Transverse colon (tissue), 4 donors: ENCODE results near the gene SELENOT. TPM values are rescaled to one million over a fixed set of nuclear protein-coding genes. Genes with fewer than 3 reads are reported as not detected.
A peak's percentile ranks its signal among the peaks of the same experiment; 100 is the strongest.

Source experiments
- DNase-seq: peaks from one replicate; pipeline ENCODE4 v3.0.0-alpha.2; 2019
- H3K27ac ChIP-seq, 4 donors: fragments of 200-600 bp; sonication (generic); 2 replicates each; pipeline ENCODE4 v1.5.1; 2016 to 2018; ENCODE audit warnings: inconsistent platforms in 4 of 4
- H3K27me3 ChIP-seq: fragments of 200-600 bp; sonication (generic); 2 replicates; pipeline ENCODE4 v1.5.1; 2017; ENCODE audit warnings: inconsistent platforms
- H3K36me3 ChIP-seq, 4 donors: fragments of 200-600 bp; sonication (generic); 2 replicates each; pipeline ENCODE4 v1.5.1; 2017 to 2019; ENCODE audit warnings: inconsistent platforms in 4 of 4
- H3K4me1 ChIP-seq, 4 donors: fragments of 200-600 bp; sonication (generic); 2 replicates each; pipeline ENCODE4 v1.5.1; 2017 to 2020; ENCODE audit warnings: inconsistent platforms in 4 of 4
- H3K4me3 ChIP-seq, 4 donors: fragments of 200-600 bp; sonication (generic); 1 replicate in 1 of 4; 2 replicates in 3 of 4; pipeline versions ENCODE4 v1.5.1 to v1.6.1; 2017 to 2019; ENCODE audit warnings: inconsistent platforms in 4 of 4
- H3K9me3 ChIP-seq, 2 donors: fragments of 200-600 bp; sonication (generic); 2 replicates each; pipeline ENCODE4 v1.5.1; 2017 to 2019; ENCODE audit warnings: inconsistent platforms in 2 of 2
- EP300 ChIP-seq: sonication (generic); formaldehyde crosslinking; IDR thresholded peaks from one replicate; pipeline ENCODE4 v1.6.1; 2017; ENCODE audit warnings: antibody characterized with exemption, low read depth
- POLR2A ChIP-seq: fragments of 450-650 bp; IDR thresholded peaks from one replicate; pipeline ENCODE4 v1.6.1; 2016; ENCODE audit warnings: antibody characterized with exemption, mild to moderate bottlenecking, moderate library complexity
- POLR2AphosphoS5 ChIP-seq, 3 donors: sonication (generic); formaldehyde crosslinking; IDR thresholded peaks; one replicate each; pipeline ENCODE4 v1.6.1; 2016; ENCODE audit warnings: antibody characterized with exemption in 3 of 3
- WGBS, 2 donors: methylation state at CpG; one replicate each; pipeline ENCODE4 v1.1.5; 2018; ENCODE audit warnings: low coverage in 1 of 2; 5-methylcytosine and 5-hydroxymethylcytosine counted together
- in situ Hi-C, 4 donors: fragments of 200-750 bp; cut with MboI; loops; one replicate each; pipeline versions ENCODE4 v1.15.0 to v1.15.1; 2017; ENCODE audit warnings: low sequenced_read_pairs in 3 of 4, low pct_ligation_motif_present in 1 of 4, low pct_unique_long_range_greater_than_20kb in 1 of 4
- intact Hi-C: fragments of 100-400 bp; cut with DNase I; formaldehyde crosslinking; loops from one replicate; pipeline ENCODE4 v1.15.1; 2023; ENCODE audit warnings: low total_unique reads
- total RNA-seq, 4 donors: library from RNA; depleted of rRNA; stranded (reverse); fragments of >200 nt; gene quantifications; one replicate each; pipeline ENCODE4 v1.1.0, GENCODE V29; 2016
- TF ChIP-seq, protein P1 (sequence below), 5 experiments: fragments of 200-600 bp in 3 of 5; fragments of 450-650 bp in 2 of 5; sonication (generic) in 3 of 5; IDR thresholded peaks; 1 replicate in 2 of 5; 2 replicates in 3 of 5; pipeline ENCODE4 v1.5.1; 2016 to 2017; ENCODE audit warnings: antibody characterized with exemption in 5 of 5, inconsistent platforms in 3 of 5, mild to moderate bottlenecking in 2 of 5, moderate library complexity in 1 of 5

Gene SELENOT
- total RNA-seq, 4 donors from 2014 or later = 36.3 to 149 (median 95.1) TPM

DNA sequence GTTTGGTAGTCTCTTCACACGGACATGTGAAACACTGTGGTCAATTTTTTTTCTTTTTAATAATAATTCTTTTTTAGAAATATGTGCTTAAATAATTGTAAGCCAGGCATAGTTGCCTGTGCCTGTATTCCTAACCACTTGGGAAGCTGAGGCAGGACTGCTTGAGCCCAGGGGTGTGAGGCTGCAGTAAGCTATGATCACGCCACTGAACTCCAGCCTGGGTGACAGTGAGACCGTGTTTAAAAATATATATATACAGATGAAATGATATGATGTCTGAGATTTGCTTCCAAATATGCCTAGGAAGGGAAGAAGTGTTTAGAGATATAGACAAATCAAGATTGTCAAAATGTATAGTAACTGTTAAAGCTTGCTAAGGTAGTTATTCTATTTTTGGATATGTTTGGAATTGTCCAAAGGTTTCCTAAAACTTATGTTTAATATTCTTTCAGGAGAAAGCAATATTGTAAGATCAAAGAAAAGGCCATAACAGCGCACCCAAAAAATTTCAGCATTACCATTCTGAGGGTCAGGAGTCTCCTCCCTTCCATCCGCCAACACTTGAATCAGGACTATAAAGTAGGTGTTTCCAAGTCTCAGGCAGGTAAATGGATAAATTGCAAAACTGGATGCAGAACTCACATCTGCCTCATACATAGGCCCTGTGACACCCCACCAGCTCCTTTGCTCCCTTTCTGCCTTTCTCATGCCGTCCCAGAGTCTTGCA is 532 bp upstream of the SELENOT start:
- in situ Hi-C loops (loop anchor here in 1 of 4 donors (10.0 kb wide), 1 partner anchor 162 kb away; the partner anchor contains the start of gene SIAH2), intact Hi-C loops (no loop called here)
- peak overlapping the region; percentile 96 to 98 (median 97) for H3K27ac ChIP-seq
- H3K4me3 ChIP-seq = peak overlapping the region in 3 of 4 donors; percentile 63 to 73 (median 63)
- 25 to 28% methylated on average over 5 to 6 of the region's 6 CpGs for WGBS, 2 donors
- peaks cover 17 to 41% (median 28%) of the 10 kb centered on the region in 4 donors for H3K4me1 ChIP-seq
- no peaks in the 10 kb centered on the region for H3K36me3 ChIP-seq
- no peaks in the 10 kb centered on the region for H3K27me3 ChIP-seq
- H3K9me3 ChIP-seq = no peaks in the 10 kb centered on the region
- no peak for DNase-seq
- TF ChIP-seq POLR2AphosphoS5 (IDR thresholded peaks at IDR 0.05) = no peak
- no peak for TF ChIP-seq POLR2A
- TF ChIP-seq, protein P1, sequence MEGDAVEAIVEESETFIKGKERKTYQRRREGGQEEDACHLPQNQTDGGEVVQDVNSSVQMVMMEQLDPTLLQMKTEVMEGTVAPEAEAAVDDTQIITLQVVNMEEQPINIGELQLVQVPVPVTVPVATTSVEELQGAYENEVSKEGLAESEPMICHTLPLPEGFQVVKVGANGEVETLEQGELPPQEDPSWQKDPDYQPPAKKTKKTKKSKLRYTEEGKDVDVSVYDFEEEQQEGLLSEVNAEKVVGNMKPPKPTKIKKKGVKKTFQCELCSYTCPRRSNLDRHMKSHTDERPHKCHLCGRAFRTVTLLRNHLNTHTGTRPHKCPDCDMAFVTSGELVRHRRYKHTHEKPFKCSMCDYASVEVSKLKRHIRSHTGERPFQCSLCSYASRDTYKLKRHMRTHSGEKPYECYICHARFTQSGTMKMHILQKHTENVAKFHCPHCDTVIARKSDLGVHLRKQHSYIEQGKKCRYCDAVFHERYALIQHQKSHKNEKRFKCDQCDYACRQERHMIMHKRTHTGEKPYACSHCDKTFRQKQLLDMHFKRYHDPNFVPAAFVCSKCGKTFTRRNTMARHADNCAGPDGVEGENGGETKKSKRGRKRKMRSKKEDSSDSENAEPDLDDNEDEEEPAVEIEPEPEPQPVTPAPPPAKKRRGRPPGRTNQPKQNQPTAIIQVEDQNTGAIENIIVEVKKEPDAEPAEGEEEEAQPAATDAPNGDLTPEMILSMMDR (IDR thresholded peaks at IDR 0.05) = no peak
- no peak for TF ChIP-seq EP300

DNA sequence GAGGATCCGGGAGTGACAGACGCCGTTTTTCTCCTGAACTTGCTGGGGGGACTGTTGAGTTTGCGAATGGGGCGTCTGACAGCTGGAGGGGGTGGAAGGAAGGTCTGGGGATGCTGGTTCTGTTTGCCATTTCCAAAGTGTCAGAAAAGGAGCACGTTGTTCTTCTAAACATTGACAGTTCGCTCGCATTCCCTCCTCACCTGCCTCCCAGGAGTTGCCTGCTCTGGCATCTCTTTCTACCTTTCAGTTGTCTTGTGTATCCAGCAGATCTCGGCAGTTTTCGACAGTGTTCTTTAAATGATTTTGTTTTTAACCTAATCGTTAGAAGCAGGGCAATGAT is 829 bp downstream of the SELENOT start:
- TF ChIP-seq, protein P1 (IDR thresholded peaks at IDR 0.05) = no peak
- TF ChIP-seq EP300 (no peak), POLR2AphosphoS5 (IDR thresholded peaks at IDR 0.05) (no peak), POLR2A (no peak)
- no peaks in the 10 kb centered on the region for H3K36me3 ChIP-seq
- H3K27me3 ChIP-seq = no peaks in the 10 kb centered on the region
- H3K4me1 ChIP-seq = peaks cover 17 to 53% (median 35%) of the 10 kb centered on the region in 4 donors
- in situ Hi-C loops = loop anchor here in 1 of 4 donors (10.0 kb wide), 1 partner anchor 161 kb away; the partner anchor contains the start of gene SIAH2
- no peaks in the 10 kb centered on the region for H3K9me3 ChIP-seq
- peak overlapping the region; percentile 63 to 76 (median 68) for H3K4me3 ChIP-seq
- DNase-seq = no peak
- peak overlapping the region; percentile 96 to 98 (median 97) for H3K27ac ChIP-seq
- 0 to 1% methylated on average over 4 to 11 of the region's 11 CpGs for WGBS, 2 donors
- intact Hi-C loops = no loop called here

DNA sequence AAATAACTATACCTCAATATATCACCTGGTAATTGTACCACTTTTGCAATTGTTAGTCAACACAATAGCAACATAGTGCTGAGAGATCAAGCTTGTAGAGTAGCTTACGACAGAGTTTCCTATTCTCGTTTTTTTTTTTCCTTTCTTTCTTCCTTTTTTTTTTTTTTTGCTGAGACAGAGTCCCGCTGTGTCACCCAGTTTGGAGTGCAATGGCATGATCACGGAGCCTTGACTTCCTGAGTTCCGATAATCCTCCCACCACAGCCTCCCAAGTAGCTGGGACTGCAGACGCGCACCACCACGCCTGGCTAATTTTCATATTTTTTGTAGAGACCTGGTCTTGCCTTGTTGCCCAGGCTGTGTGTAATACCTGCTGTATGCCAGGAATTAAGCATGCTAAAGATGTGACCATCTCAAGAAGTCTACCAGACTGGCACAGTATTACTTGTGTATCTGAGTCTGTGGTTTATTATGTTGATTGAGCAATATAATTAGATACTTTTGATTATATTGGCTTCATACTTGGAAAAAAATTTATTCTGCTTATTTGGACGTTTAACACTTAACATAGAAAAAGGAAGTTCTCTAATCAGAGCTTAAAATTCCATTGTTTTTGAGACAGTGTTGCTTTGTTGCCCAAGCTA is 3.0 kb downstream of the SELENOT start:
- no peaks in the 10 kb centered on the region for H3K9me3 ChIP-seq
- H3K27ac ChIP-seq = peak overlapping the region in 1 of 4 donors; percentile 96
- H3K36me3 ChIP-seq = no peaks in the 10 kb centered on the region
- no peaks in the 10 kb centered on the region for H3K27me3 ChIP-seq
- DNase-seq = no peak
- in situ Hi-C loops (loop anchor here in 1 of 4 donors (10.0 kb wide), 1 partner anchor 159 kb away; the partner anchor contains the start of gene SIAH2), intact Hi-C loops (no loop called here)
- peaks cover 17 to 71% (median 40%) of the 10 kb centered on the region in 4 donors for H3K4me1 ChIP-seq
- TF ChIP-seq EP300 = no peak
- TF ChIP-seq POLR2AphosphoS5 (IDR thresholded peaks at IDR 0.05) = no peak
- TF ChIP-seq POLR2A = no peak
- TF ChIP-seq, protein P1 (IDR thresholded peaks at IDR 0.05) = no peak
- H3K4me3 ChIP-seq = peak overlapping the region in 1 of 4 donors; percentile 2
- 51 to 55% methylated on average over 6 to 9 of the region's 9 CpGs for WGBS, 2 donors
